OCI-LY1 (cell line): ENCODE data around the gene FN1.

Experiments
- CTCF ChIP-seq: fragments of 200-600 bp; sonication (generic), shearing (Covaris generic); IDR thresholded peaks from 2 replicates; pipeline ENCODE4 v1.5.1; 2017; ENCODE audit warnings: mild to moderate bottlenecking, antibody characterized with exemption, low read length, moderate library complexity, mixed read lengths
- EZH2 ChIP-seq: fragments of 200-600 bp; sonication (generic), shearing (Covaris generic); IDR thresholded peaks from 2 replicates; pipeline ENCODE4 v1.8.0; 2017; ENCODE audit warnings: borderline replicate concordance, mixed run types, mild to moderate bottlenecking, antibody characterized with exemption, low read length, moderate library complexity, mixed read lengths

- TF ChIP-seq CTCF (no peak), EZH2 (no peak)
Observed at GRCh38 chr2:215450188-215451011, 14.5 kb upstream of the FN1 start.
